AG04450 (cell line): ENCODE data around the gene ROBO4. TPM values are rescaled to one million over a fixed set of nuclear protein-coding genes. Genes with fewer than 3 reads are reported as not detected.

Experiments
- CTCF ChIA-PET: fragments of 300-600, 350-600 bp; formaldehyde crosslinking; extraction: SDS; loops from one replicate; lab custom pipeline; 2022; ENCODE audit warnings: antibody characterized with exemption, inconsistent platforms; lab: Charles Lee
- POLR2A ChIA-PET: fragments of 350-600 bp; formaldehyde crosslinking; extraction: SDS; loops from one replicate; lab custom pipeline; 2021; ENCODE audit warnings: antibody characterized with exemption, inconsistent platforms; lab: Yijun Ruan, JAX
- DNase-seq: peaks from one replicate; pipeline ENCODE4 v3.0.0-alpha.2; 2011; ENCODE audit warnings: low read depth, low spot score
- H3K27ac ChIP-seq: one replicate; pipeline ENCODE4 v1.5.1; 2012; ENCODE audit warnings: low read depth, low read length, control low read depth
- H3K27me3 ChIP-seq: one replicate; pipeline ENCODE4 v1.6.0; 2012; ENCODE audit warnings: low read length; ENCODE audit not compliant: control insufficient read depth, insufficient read depth
- H3K4me3 ChIP-seq: 2 replicates; pipeline ENCODE4 v1.5.1; 2011; ENCODE audit warnings: mild to moderate bottlenecking, low read depth, low read length, control low read depth
- H3K9me3 ChIP-seq: 2 replicates; pipeline ENCODE4 v1.5.1; 2012; ENCODE audit warnings: low read length; ENCODE audit not compliant: control insufficient read depth, insufficient read depth
- CTCF ChIP-seq: IDR thresholded peaks from 2 replicates; pipeline ENCODE4 v1.5.1; 2011; ENCODE audit warnings: low read depth, low read length, control low read depth, inconsistent platforms
- polyA plus RNA-seq: library from polyadenylated mRNA; depleted of rRNA; stranded (reverse); fragments of >200 nt; gene quantifications from 2 replicates; pipeline ENCODE4 v1.2.3, GENCODE V29; 2011

ROBO4 gene
- polyA plus RNA-seq, 1 experiment, result 0.40 TPM

- Histone ChIP-seq H3K27me3 (no peaks in the 10 kb centered on the region), H3K9me3 (no peaks in the 10 kb centered on the region), H3K27ac (no peak overlapping the region), H3K4me3 (no peak overlapping the region)
- POLR2A ChIA-PET, result no interaction called here
- DNase-seq, result no peak
- CTCF ChIA-PET, result interaction anchor here (1.5 kb wide), 1 partner anchor 55 kb away, joined by 4 read pairs; no protein-coding TSS in a partner anchor
- TF ChIP-seq CTCF, result no peak
These were observed 33.1 kb upstream of the ROBO4 start for GRCh38 chr11:124930799-124931198.

GRCh38 chr11:124928942-124929665 lies 31.4 kb upstream of the ROBO4 start:
- H3K9me3 ChIP-seq, result no peaks in the 10 kb centered on the region
- no peaks in the 10 kb centered on the region for H3K27me3 ChIP-seq
- no peak for DNase-seq
- TF ChIP-seq CTCF, result no peak
- POLR2A ChIA-PET, result no interaction called here
- H3K4me3 ChIP-seq, result no peak overlapping the region
- CTCF ChIA-PET, result interaction anchor here (0.6 kb wide), 1 partner anchor 523 kb away, joined by 3 read pairs; no protein-coding TSS in a partner anchor
- H3K27ac ChIP-seq, result no peak overlapping the region

- DNase-seq, result no peak
- POLR2A ChIA-PET, result no interaction called here
- CTCF ChIA-PET, result interaction anchor here (1.0 to 1.2 kb wide), 2 partner anchors 9 to 47 kb away, joined by 3 to 4 read pairs; no protein-coding TSS in a partner anchor
- peaks cover 4% of the 10 kb centered on the region; the same call in 1 of the 2 replicates for H3K9me3 ChIP-seq
- no peaks in the 10 kb centered on the region for H3K27me3 ChIP-seq
- no peak overlapping the region for H3K4me3 ChIP-seq
- no peak overlapping the region for H3K27ac ChIP-seq
- TF ChIP-seq CTCF, result no peak
These were observed 25.6 kb upstream of the ROBO4 start for GRCh38 chr11:124923296-124923695.

GRCh38 chr11:124922831-124923230 lies 25.2 kb upstream of the ROBO4 start:
- no peak for DNase-seq
- ChIA-PET POLR2A (no interaction called here), CTCF (interaction anchor here (1.2 kb wide), 1 partner anchor 46 kb away, joined by 4 read pairs; no protein-coding TSS in a partner anchor)
- peaks cover 4% of the 10 kb centered on the region; the same call in 1 of the 2 replicates for H3K9me3 ChIP-seq
- H3K4me3 ChIP-seq, result no peak overlapping the region
- no peaks in the 10 kb centered on the region for H3K27me3 ChIP-seq
- no peak overlapping the region for H3K27ac ChIP-seq
- no peak for TF ChIP-seq CTCF
